Measurements from ENCODE around the gene WDR48. TPM values are rescaled to one million over a fixed set of nuclear protein-coding genes. Genes with fewer than 3 reads are reported as not detected.
A peak's percentile ranks its signal among the peaks of the same experiment; 100 is the strongest.

The WDR48 gene
- total RNA-seq, 1 experiment from 2014 or later: 21.2 TPM

- no peak for DNase-seq (ENCODE audit: low spot score)
Observed at GRCh38 chr3:39138804-39139415, 87.1 kb downstream of the WDR48 start.

- no peak for DNase-seq (ENCODE audit: low spot score)
Observed at GRCh38 chr3:39139442-39139841, 87.6 kb downstream of the WDR48 start.

- DNase-seq (ENCODE audit: low spot score): no peak
Observed at GRCh38 chr3:39140341-39140971, 88.6 kb downstream of the WDR48 start.

- DNase-seq (ENCODE audit: low spot score): peak; percentile 55
Observed at GRCh38 chr3:39141171-39141995, 89.6 kb downstream of the WDR48 start.

- DNase-seq (ENCODE audit: low spot score): no peak
Observed at GRCh38 chr3:39142067-39142466, 90.3 kb downstream of the WDR48 start.

- DNase-seq (ENCODE audit: low spot score): no peak
Observed at GRCh38 chr3:39143051-39143885, 91.5 kb downstream of the WDR48 start.

GRCh38 chr3:39144095-39144747 is 92.4 kb downstream of the WDR48 start:
- no peak for DNase-seq (ENCODE audit: low spot score)

- no peak for DNase-seq (ENCODE audit: low spot score)
Observed at GRCh38 chr3:39144748-39145380, 93.0 kb downstream of the WDR48 start.

- DNase-seq (ENCODE audit: low spot score): peak; percentile 72
Observed at GRCh38 chr3:39146083-39146501, 94.3 kb downstream of the WDR48 start.

Other genes with a start within 250 kb of the WDR48 start
- not detected in 2 replicates for gene SCN10A, start 235.8 kb upstream of the WDR48 start, total RNA-seq (2014; rRNA removed; shearing (Covaris generic))
- not detected in 2 replicates for gene SCN11A, start 72 bp upstream of the WDR48 start, total RNA-seq (2014; rRNA removed; shearing (Covaris generic))
- gene GORASP1, start 55.6 kb downstream of the WDR48 start, total RNA-seq (2014; rRNA removed; shearing (Covaris generic)): 27.1 and 42.3 TPM in 2 replicates
- 1.3 and 2.3 TPM in 2 replicates for gene TTC21A, start 55.7 kb downstream of the WDR48 start, total RNA-seq (2014; rRNA removed; shearing (Covaris generic))
- 19.7 and 22.4 TPM in 2 replicates for gene CSRNP1, start 101.6 kb downstream of the WDR48 start, total RNA-seq (2014; rRNA removed; shearing (Covaris generic))
- gene XIRP1, start 140.6 kb downstream of the WDR48 start, total RNA-seq (2014; rRNA removed; shearing (Covaris generic)): not detected in 2 replicates
- gene CX3CR1, start 228.0 kb downstream of the WDR48 start, total RNA-seq (2014; rRNA removed; shearing (Covaris generic)): not detected in 2 replicates

Measured in A172 (cell line).